GDM1 (cell line): Measurements from ENCODE around the gene DLGAP4.

Experiments used
- DNase-seq: peaks from one replicate; lab custom pipeline; 2025; lab: John Stamatoyannopoulos, UW

DLGAP4 gene, protein sequence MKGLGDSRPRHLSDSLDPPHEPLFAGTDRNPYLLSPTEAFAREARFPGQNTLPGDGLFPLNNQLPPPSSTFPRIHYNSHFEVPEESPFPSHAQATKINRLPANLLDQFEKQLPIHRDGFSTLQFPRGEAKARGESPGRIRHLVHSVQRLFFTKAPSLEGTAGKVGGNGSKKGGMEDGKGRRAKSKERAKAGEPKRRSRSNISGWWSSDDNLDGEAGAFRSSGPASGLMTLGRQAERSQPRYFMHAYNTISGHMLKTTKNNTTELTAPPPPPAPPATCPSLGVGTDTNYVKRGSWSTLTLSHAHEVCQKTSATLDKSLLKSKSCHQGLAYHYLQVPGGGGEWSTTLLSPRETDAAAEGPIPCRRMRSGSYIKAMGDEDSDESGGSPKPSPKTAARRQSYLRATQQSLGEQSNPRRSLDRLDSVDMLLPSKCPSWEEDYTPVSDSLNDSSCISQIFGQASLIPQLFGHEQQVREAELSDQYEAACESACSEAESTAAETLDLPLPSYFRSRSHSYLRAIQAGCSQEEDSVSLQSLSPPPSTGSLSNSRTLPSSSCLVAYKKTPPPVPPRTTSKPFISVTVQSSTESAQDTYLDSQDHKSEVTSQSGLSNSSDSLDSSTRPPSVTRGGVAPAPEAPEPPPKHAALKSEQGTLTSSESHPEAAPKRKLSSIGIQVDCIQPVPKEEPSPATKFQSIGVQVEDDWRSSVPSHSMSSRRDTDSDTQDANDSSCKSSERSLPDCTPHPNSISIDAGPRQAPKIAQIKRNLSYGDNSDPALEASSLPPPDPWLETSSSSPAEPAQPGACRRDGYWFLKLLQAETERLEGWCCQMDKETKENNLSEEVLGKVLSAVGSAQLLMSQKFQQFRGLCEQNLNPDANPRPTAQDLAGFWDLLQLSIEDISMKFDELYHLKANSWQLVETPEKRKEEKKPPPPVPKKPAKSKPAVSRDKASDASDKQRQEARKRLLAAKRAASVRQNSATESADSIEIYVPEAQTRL

GRCh38 chr20:36305602-36306551 is at the start of gene DLGAP4:
Gene DLGAP4, plus strand, starts transcription at chr20:36306339. Its CDS starts 125,379 bp downstream, at chr20:36431718.
- DNase-seq = no peak

- no peak for DNase-seq
Observed at GRCh38 chr20:36259177-36260061, 46.7 kb upstream of the DLGAP4 start.

DNA sequence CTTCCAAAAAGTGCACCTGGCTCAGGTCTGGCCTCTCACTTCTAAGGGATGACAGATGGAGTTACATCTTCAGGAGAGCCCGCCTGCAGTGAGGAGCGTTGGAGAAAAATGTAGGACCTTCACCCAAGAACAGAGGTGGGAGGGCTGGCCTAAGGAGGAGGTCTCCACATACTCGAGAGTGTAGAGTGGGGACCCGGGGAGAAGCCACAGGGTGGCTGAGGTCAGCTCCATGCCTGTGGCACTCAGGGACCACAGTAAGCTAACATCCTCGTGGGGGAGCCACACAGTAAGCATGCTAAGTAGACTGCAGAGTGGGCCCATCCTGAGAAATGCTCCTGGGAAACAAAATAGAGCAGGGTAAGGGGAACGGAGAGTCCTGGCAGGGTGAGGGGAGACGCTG is 45.8 kb upstream of the DLGAP4 start:
- no peak for DNase-seq

GRCh38 chr20:36261389-36262105 is 44.6 kb upstream of the DLGAP4 start:
- DNase-seq = no peak

DNA sequence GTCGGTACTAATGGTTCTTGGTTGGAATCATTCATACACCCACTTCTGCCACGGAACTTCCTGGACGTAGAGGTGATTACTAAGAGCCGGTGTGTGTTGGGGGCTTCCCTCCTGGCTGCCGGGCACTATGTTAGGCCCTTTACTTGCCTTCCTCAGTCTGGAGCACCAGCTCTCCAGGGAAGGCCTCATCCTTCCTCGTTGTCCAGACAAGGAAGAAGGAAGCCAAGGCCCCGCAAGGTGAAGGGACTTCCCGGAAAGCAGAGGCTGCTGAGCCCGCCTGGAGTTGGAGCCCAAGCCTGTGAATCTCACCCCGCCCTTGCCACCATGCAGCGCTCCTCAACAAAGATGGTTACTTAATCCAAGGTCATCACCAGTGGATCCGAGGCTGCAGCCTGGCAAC is 43.7 kb upstream of the DLGAP4 start:
- no peak for DNase-seq

DNA sequence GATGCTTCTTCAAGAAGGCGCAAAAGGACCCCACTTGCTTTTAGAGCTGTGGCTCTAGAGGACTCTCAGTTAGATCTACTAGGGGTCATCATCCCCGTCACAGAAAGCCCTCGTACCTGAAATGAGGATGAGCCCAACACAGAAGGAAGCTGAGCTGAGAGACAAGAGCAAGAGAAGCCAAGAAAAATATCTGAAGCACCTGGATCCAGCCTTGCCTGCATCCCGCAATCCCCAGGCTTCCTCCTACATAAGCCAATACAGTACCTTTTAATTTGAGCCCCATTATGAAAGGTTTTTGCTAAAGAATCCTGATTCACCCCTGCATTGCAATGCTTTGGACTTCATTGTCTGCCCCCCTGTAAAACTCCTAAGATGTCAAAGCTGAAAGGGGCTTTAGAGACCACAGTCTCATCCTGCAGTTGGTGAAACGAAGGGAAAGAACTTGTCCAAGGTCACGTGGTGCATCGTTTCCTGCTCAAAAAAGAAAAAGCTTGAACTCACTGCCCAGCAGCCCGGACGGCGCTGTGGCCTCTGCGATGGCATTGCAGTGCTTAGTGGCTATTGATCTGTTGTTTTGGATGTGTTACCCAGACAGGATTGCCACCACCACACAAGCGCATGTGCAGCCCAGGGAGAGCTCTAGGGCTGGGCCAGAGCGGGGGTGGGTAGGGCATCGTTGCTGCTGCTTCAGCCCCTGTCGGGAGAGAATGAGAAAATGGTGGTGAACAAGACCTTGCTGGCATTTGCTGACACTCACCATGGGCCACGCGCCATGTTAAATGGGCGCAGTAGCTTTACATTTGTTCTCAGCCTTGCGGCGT is 41.5 kb upstream of the DLGAP4 start:
- DNase-seq = no peak

DNA sequence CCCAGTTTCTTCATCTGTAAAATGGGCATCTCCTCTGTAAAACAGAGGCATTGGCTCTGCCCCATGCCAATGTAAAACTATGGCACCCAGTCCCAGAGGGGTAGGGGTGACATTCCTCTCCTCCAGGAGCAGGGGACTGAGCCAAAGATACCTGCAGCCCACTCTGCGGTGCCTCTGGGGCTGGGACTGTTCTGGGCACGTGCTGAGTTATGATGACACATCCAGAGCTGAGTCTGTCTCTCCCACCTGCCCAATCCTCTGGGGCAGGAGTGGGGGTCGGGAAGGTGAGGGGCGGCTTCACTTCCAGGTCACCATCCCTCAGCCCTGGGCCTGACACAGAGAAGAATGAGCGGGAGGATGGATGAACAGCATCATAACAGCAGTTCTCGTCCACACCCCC is 40.0 kb upstream of the DLGAP4 start:
- no peak for DNase-seq

- DNase-seq = no peak
Observed at GRCh38 chr20:36267605-36268381, 38.3 kb upstream of the DLGAP4 start.

GRCh38 chr20:36268440-36269342 is 37.4 kb upstream of the DLGAP4 start:
- no peak for DNase-seq

- no peak for DNase-seq
Observed at GRCh38 chr20:36269507-36269906, 36.6 kb upstream of the DLGAP4 start.

DNA sequence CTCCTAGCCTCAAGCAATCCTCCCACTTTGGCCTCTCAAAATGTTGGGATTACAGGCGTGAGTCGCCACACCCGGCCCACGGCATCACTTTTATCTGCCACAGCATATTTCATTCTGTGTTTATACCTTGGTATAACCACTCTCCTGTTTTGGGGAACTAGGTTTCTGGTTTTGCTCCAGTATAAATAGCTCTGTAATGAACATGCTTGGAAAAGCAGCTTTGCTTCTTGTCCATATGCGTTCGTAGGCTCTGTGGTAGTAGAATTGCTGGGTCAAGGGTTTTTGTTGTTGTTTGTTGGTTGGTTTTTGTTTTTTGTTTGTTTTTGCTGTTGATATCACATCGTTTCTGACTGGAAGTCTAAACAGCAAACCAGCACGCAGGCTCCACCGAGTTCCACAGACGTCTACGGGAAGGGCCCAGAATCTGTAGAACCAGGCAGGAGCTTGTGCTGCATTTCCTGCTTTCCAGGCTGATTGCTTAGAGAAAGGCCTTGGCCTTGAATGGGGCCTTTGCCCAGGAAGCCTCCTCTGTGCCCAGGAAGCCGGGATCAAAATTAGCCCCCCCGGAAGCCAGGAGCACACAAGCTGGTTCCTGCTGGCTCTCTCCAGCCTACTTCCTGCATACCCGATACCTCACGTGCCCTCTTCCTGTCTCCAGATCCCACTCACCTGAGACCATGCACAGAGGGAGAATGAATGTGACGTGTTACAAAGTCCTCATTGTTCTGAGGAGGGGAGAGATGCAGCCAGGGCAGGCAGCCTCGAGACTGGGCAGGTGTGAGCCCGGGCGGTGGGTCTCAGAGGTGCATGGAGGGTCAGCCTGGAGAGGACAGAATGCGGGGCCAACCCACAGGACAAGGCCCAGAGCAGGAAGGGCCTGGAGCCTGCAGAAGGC is 35.1 kb upstream of the DLGAP4 start:
- no peak for DNase-seq

DNA sequence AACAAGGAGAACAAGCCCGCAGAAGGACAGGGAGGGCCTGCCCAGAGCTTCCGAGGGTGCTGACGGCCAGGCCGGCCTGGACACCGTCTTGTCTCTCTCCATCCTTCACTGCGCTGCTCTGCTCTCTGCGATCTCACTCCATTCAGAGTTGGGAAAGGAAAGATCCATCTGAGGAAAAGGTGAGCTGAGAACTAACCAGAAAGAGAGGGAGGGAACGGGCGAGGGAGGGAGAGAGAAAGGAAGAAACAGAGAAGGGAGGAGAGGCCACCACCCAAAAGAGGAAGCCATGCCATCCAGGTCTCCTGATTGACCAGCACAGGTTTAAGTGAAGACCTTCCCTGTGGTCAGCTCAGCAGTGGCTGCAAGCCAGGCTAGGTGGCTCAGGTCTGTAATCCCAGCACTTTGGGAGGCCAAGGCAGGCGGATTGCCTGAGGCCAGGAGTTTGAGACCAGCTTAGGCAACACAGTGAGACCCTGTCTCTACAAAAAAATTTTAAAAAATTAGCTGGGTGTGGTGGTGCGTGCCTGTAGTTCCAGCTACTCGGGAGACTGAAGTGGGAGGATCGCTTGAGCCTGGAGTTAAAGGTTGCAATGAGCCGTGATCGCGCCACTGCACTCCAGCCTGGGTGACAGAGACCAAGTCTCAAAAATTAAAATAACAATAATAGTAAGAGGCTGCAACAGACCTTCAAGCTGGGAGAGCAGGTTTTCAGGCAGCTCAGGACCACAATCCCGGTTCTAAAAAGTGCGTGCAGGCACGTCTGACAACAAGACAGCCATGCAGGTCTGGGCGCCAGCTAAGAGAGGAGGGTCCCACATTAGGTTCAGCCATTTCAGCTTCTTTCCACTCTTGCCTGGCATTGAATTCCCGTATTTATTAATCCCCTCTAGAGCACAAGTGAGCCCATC is 34.2 kb upstream of the DLGAP4 start:
- no peak for DNase-seq

DNA sequence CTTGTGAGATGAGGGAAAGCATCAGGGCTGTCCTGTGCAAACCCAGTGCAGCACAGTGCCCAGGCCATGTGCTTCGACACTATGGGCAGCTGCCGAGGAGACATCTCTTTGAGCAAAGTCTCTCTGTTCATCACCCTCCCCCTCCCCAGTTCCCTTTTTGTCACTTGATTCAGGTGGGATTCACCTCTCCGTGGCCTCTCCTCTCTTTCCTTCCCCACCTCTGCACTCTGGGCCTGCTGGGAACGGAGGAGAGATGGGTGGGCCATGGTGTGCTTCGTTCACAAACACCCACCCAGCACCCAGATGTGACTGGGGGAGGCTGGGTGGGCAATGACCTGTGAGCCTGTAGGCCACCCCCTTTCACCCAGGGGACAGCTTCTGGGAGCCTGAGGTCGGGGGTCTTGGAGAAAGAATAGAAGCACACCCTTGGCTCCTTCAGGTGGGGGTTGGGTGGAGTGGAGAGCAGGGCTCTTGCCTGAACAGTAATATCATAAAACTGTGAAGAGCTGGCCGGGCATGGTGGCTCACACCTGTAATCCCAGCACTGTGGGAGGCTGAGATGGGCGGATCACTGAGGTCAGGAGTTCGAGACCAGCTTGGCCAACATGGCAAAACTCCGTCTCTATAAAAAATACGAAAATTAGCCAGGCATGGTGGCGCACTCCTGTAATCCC is 33.5 kb upstream of the DLGAP4 start:
- no peak for DNase-seq

GRCh38 chr20:36273414-36274180 is 32.5 kb upstream of the DLGAP4 start:
- DNase-seq = no peak
